ENCODE data around the gene ANKRD63.

Gene ANKRD63

DNA sequence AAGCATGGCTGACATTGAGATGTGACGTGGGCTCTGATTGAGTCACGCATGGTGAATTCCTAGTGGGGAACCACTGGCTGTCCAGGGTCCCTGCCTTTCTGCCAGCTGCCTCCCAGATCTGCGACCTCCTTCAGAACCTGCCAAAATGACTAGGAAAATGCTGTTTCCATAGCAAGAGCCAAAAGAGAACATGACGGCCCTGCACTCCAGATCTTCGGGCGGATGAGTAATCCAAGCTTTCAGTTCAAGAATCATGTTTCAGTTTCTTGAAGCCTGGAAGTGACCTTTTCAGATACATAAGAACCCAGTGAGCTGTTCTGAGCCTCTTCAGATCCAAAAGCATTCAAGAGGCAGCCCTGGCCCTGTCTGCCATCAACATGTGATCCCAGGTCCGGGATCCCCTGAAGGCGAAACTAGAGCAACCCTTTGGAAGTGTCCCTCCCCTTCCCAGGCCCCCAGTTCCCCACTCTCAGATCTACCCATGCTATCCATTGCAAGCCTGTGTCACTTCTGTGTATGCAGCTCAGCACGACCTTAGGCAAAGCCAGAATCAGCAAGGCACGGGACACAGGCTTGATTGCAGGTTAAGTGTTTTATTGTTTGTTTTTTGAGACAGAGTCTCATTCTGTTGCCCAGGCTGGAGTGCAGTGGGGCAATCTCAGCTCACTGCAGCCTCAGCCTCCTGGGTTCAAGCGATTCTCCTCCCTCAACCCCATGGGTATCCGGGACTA lies 19.7 kb downstream of the ANKRD63 start:
- no peak for TF ChIP-seq ZNF274 (IDR thresholded peaks at IDR 0.05; ENCODE audit: low read depth, low read length)
- peaks cover 14% of the 10 kb centered on the region for H3K4me1 ChIP-seq (ENCODE audit: insufficient read depth, insufficient read length)
- no peaks in the 10 kb centered on the region for H3K36me3 ChIP-seq (ENCODE audit: insufficient read depth, insufficient read length, low read length)
- H3K27me3 ChIP-seq (ENCODE audit: insufficient read depth, insufficient read length), result no peaks in the 10 kb centered on the region
- no peak overlapping the region for H3K9ac ChIP-seq (ENCODE audit: insufficient read length, low read depth)
- H3K4me3 ChIP-seq (ENCODE audit: insufficient read length, low read depth), result no peak overlapping the region
- H3K9me3 ChIP-seq (ENCODE audit: insufficient read depth, low read length), result no peaks in the 10 kb centered on the region
- no peak for DNase-seq (ENCODE audit: low read depth, low spot score)

DNA sequence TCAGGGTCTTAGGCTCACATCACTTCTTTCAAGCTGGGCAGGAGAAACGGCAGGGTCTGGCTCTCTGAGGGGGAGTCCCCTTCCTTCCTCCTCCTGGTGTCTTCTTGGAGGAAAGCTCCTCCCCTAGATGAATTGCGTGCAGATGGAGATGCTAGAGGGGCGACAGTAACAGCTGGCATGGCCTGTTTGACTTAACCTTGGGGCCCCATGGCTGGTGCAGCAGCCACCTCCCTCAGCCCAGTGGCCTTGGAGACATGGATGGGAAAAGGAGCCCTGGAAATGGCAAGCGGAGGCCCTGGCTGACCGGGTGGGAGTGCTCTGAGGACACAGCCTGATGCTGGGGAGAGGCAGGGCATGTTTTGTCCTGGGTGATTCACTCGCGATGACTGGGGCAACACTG lies 23.8 kb downstream of the ANKRD63 start:
- no peaks in the 10 kb centered on the region for H3K36me3 ChIP-seq (ENCODE audit: insufficient read depth, insufficient read length, low read length)
- H3K9ac ChIP-seq (ENCODE audit: insufficient read length, low read depth), result no peak overlapping the region
- no peak overlapping the region for H3K4me3 ChIP-seq (ENCODE audit: insufficient read length, low read depth)
- peaks cover 9% of the 10 kb centered on the region for H3K4me1 ChIP-seq (ENCODE audit: insufficient read depth, insufficient read length)
- peaks cover 15% of the 10 kb centered on the region for H3K27me3 ChIP-seq (ENCODE audit: insufficient read depth, insufficient read length)
- no peaks in the 10 kb centered on the region for H3K9me3 ChIP-seq (ENCODE audit: insufficient read depth, low read length)
- TF ChIP-seq ZNF274 (IDR thresholded peaks at IDR 0.05; ENCODE audit: low read depth, low read length), result no peak
- TF ChIP-seq YY1 (IDR thresholded peaks at IDR 0.05; ENCODE audit: insufficient read depth, insufficient read length), result no peak
- no peak for TF ChIP-seq SUZ12 (IDR thresholded peaks at IDR 0.05; ENCODE audit: extremely low read depth, insufficient read depth, insufficient read length)
- no peak for DNase-seq (ENCODE audit: low read depth, low spot score)

DNA sequence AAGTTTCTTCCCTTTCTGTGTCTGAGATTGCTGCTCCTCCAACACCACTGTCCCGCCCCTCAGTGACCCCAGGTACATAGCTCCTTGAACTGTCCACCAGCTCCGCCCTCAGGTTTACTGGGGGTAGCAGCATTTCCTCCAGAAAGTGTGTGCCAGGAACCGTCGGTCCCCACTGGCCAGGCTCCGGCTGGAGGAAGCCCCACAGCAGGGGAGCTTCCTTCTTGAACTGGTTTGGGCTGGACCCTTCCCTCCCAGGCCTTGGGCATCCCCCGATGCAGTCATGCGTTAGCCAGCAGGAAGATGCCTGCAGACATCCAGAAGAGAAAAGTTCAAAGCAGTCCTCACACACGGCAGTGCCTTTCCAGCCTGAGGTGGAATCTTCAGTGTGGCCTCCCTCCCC lies 24.3 kb downstream of the ANKRD63 start:
- Histone ChIP-seq H3K4me1 (ENCODE audit: insufficient read depth, insufficient read length) (peaks cover 9% of the 10 kb centered on the region), H3K27me3 (ENCODE audit: insufficient read depth, insufficient read length) (peaks cover 20% of the 10 kb centered on the region), H3K9ac (ENCODE audit: insufficient read length, low read depth) (no peak overlapping the region), H3K9me3 (ENCODE audit: insufficient read depth, low read length) (no peaks in the 10 kb centered on the region), H3K4me3 (ENCODE audit: insufficient read length, low read depth) (no peak overlapping the region), H3K36me3 (ENCODE audit: insufficient read depth, insufficient read length, low read length) (no peaks in the 10 kb centered on the region)
- DNase-seq (ENCODE audit: low read depth, low spot score), result no peak
- TF ChIP-seq ZNF274 (IDR thresholded peaks at IDR 0.05; ENCODE audit: low read depth, low read length), result no peak
- no peak for TF ChIP-seq SUZ12 (IDR thresholded peaks at IDR 0.05; ENCODE audit: extremely low read depth, insufficient read depth, insufficient read length)
- no peak for TF ChIP-seq YY1 (IDR thresholded peaks at IDR 0.05; ENCODE audit: insufficient read depth, insufficient read length)

DNA sequence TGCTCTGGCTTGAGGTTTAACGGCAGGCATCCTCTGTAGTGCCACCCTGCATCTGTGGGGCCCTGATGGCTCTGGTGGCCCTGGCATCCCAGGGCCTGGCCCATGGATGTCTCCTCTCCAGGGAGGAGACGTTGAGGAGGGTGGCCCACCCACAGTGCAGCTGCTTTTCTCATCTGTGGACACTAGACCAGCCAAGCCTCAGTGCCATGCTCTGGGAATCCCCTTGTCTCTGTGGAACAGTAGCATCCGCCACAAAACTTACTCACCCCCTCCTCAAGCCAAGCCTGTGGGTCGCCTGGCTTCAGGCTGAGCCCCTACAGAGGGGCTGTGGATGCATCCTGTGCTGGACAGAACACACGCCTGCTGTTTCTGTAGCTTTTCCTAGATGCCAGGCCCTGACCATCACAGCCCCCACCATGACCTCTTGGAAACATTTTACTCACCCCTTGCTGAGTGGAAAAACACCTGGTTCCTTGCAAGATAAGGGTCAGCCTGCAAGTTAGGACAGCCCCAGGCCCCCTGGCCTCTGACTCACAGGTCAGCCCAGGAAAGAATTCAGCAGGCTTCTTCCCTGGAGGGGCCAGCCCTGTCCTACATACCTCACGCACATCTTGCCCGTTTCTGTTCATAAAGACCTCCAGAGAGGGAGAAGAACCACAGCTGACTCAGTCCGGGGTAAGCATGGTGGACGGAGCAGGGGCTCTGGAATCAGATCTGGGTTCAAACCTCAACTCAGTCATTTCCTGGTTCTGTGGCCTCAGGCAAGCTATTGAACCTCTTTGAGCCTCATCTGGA lies 25.0 kb downstream of the ANKRD63 start:
- H3K9me3 ChIP-seq (ENCODE audit: insufficient read depth, low read length), result no peaks in the 10 kb centered on the region
- H3K4me3 ChIP-seq (ENCODE audit: insufficient read length, low read depth), result no peak overlapping the region
- peaks cover 27% of the 10 kb centered on the region for H3K27me3 ChIP-seq (ENCODE audit: insufficient read depth, insufficient read length)
- H3K36me3 ChIP-seq (ENCODE audit: insufficient read depth, insufficient read length, low read length), result no peaks in the 10 kb centered on the region
- no peak overlapping the region for H3K9ac ChIP-seq (ENCODE audit: insufficient read length, low read depth)
- TF ChIP-seq SUZ12 (IDR thresholded peaks at IDR 0.05; ENCODE audit: extremely low read depth, insufficient read depth, insufficient read length), result no peak
- no peak for TF ChIP-seq ZNF274 (IDR thresholded peaks at IDR 0.05; ENCODE audit: low read depth, low read length)
- TF ChIP-seq YY1 (IDR thresholded peaks at IDR 0.05; ENCODE audit: insufficient read depth, insufficient read length), result no peak
- no peak for DNase-seq (ENCODE audit: low read depth, low spot score)
- peaks cover 15% of the 10 kb centered on the region for H3K4me1 ChIP-seq (ENCODE audit: insufficient read depth, insufficient read length)

DNA sequence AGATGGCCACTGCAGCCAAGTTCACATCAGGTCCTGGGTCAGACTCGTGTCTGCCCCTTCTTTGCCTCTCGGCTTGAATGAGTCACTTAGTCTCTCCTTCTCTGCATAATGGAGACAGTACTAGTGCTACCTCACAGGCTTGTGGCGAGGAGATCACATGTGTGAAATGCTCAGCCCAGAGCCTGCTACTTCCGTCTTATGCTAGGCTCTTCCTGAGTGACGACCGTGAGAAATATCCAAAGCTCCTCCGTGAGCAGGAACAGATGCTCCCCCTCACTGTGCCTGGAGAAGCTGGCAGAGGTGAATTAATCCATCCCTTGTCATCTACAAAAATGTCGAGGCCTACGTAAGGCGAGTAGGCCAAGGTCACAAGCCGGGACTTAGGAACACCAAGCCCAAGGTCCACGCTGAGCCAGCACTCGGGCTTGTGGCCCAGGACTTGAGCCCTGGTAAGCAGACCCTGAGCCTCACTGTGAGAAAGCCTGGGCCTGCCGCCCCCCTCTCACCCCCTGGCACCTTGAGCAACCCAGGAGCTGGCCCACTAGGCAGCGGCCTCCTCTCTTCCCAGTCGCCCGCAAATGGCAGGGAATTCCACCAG lies 26.1 kb downstream of the ANKRD63 start:
- Histone ChIP-seq H3K4me3 (ENCODE audit: insufficient read length, low read depth) (no peak overlapping the region), H3K4me1 (ENCODE audit: insufficient read depth, insufficient read length) (peaks cover 15% of the 10 kb centered on the region), H3K36me3 (ENCODE audit: insufficient read depth, insufficient read length, low read length) (no peaks in the 10 kb centered on the region), H3K27me3 (ENCODE audit: insufficient read depth, insufficient read length) (peaks cover 38% of the 10 kb centered on the region), H3K9me3 (ENCODE audit: insufficient read depth, low read length) (no peaks in the 10 kb centered on the region), H3K9ac (ENCODE audit: insufficient read length, low read depth) (no peak overlapping the region)
- TF ChIP-seq SUZ12 (IDR thresholded peaks at IDR 0.05; ENCODE audit: extremely low read depth, insufficient read depth, insufficient read length) (no peak), ZNF274 (IDR thresholded peaks at IDR 0.05; ENCODE audit: low read depth, low read length) (no peak), YY1 (IDR thresholded peaks at IDR 0.05; ENCODE audit: insufficient read depth, insufficient read length) (no peak)
- DNase-seq (ENCODE audit: low read depth, low spot score), result no peak

DNA sequence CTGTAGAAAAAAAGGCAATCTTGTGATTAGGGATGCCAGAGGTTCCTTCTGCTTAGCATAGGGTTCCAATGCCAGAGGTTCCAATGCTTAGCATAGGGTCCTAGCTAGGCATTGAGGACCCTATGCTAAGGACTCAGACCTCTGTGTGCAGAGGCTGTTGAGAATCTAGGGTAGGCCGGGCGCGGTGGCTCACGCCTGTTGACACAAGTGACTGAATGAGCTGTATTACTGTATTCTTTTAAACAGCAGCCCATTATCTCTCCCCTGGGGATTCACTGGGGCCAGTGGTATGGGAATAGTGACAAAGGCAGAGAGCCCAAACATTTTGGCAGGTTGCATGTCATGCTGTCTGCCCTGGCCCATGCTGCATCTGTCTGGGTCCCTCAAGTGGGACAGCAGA lies 27.8 kb downstream of the ANKRD63 start:
- no peak overlapping the region for H3K9ac ChIP-seq (ENCODE audit: insufficient read length, low read depth)
- TF ChIP-seq SUZ12 (IDR thresholded peaks at IDR 0.05; ENCODE audit: extremely low read depth, insufficient read depth, insufficient read length) (no peak), YY1 (IDR thresholded peaks at IDR 0.05; ENCODE audit: insufficient read depth, insufficient read length) (no peak), ZNF274 (IDR thresholded peaks at IDR 0.05; ENCODE audit: low read depth, low read length) (no peak)
- H3K27me3 ChIP-seq (ENCODE audit: insufficient read depth, insufficient read length), result peaks cover 53% of the 10 kb centered on the region
- H3K4me1 ChIP-seq (ENCODE audit: insufficient read depth, insufficient read length), result peaks cover 15% of the 10 kb centered on the region
- no peaks in the 10 kb centered on the region for H3K36me3 ChIP-seq (ENCODE audit: insufficient read depth, insufficient read length, low read length)
- no peak overlapping the region for H3K4me3 ChIP-seq (ENCODE audit: insufficient read length, low read depth)
- H3K9me3 ChIP-seq (ENCODE audit: insufficient read depth, low read length), result no peaks in the 10 kb centered on the region
- no peak for DNase-seq (ENCODE audit: low read depth, low spot score)

DNA sequence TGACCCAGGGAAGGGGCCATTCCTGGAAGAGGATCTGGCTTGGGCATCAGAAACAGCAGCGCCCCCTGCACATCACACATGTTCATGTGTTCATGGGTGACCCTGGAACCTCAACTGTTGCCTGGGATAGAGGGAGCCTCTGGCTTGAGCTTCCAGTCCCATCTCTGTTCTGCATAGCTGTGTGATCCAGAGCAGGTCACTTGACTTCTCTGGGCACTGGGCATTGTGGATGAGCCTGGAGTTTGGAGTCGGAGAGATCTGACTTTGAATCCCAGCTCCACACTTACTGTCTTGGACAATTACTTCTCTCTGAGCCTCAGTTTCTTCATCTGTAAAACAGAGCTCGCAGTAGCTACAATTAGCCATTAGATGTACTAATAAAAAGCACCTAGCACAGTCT lies 28.4 kb downstream of the ANKRD63 start:
- Histone ChIP-seq H3K9ac (ENCODE audit: insufficient read length, low read depth) (no peak overlapping the region), H3K27me3 (ENCODE audit: insufficient read depth, insufficient read length) (peaks cover 56% of the 10 kb centered on the region), H3K36me3 (ENCODE audit: insufficient read depth, insufficient read length, low read length) (no peaks in the 10 kb centered on the region), H3K9me3 (ENCODE audit: insufficient read depth, low read length) (no peaks in the 10 kb centered on the region), H3K4me1 (ENCODE audit: insufficient read depth, insufficient read length) (peaks cover 15% of the 10 kb centered on the region), H3K4me3 (ENCODE audit: insufficient read length, low read depth) (no peak overlapping the region)
- TF ChIP-seq SUZ12 (IDR thresholded peaks at IDR 0.05; ENCODE audit: extremely low read depth, insufficient read depth, insufficient read length) (no peak), ZNF274 (IDR thresholded peaks at IDR 0.05; ENCODE audit: low read depth, low read length) (no peak), YY1 (IDR thresholded peaks at IDR 0.05; ENCODE audit: insufficient read depth, insufficient read length) (no peak)
- DNase-seq (ENCODE audit: low read depth, low spot score), result no peak

All from NT2/D1 (cell line).